Transverse colon (tissue), 4 donors: ENCODE results near the gene EYS.
"Not testable (repeated sequence)": the region's sequence is repeated elsewhere in the genome, so short reads cannot be mapped to it uniquely, and the experiment has no call there.

ENCODE experiments used
- CTCF ChIP-seq, 5 experiments: fragments of 200-600 bp in 3 of 5; fragments of 450-650 bp in 2 of 5; sonication (generic) in 3 of 5; IDR thresholded peaks; 1 replicate in 2 of 5; 2 replicates in 3 of 5; pipeline ENCODE4 v1.5.1; 2016 to 2017; ENCODE audit warnings: antibody characterized with exemption in 5 of 5, inconsistent platforms in 3 of 5, mild to moderate bottlenecking in 2 of 5, moderate library complexity in 1 of 5
- EP300 ChIP-seq: sonication (generic); formaldehyde crosslinking; IDR thresholded peaks from one replicate; pipeline ENCODE4 v1.6.1; 2017; ENCODE audit warnings: antibody characterized with exemption, low read depth
- POLR2A ChIP-seq: fragments of 450-650 bp; IDR thresholded peaks from one replicate; pipeline ENCODE4 v1.6.1; 2016; ENCODE audit warnings: antibody characterized with exemption, mild to moderate bottlenecking, moderate library complexity
- POLR2AphosphoS5 ChIP-seq, 3 donors: sonication (generic); formaldehyde crosslinking; IDR thresholded peaks; one replicate each; pipeline ENCODE4 v1.6.1; 2016; ENCODE audit warnings: antibody characterized with exemption in 3 of 3

- TF ChIP-seq CTCF (IDR thresholded peaks at IDR 0.05); POLR2A; EP300; POLR2AphosphoS5 (IDR thresholded peaks at IDR 0.05): not testable (repeated sequence)
These were observed 1675.9 kb downstream of the EYS start for GRCh38 chr6:64030950-64031618.
